Ovary (tissue), 9 donors: Measurements from ENCODE around the gene ILKAP. TPM values are rescaled to one million over a fixed set of nuclear protein-coding genes. Genes with fewer than 3 reads are reported as not detected.

Experiments used
- DNase-seq, 5 donors: peaks; one replicate each; pipeline ENCODE4 v3.0.0-alpha.2; 2019 to 2020
- H3K27ac ChIP-seq, 2 donors: fragments of 200-600 bp; one replicate each; pipeline versions ENCODE4 v1.5.1 to v1.8.0; 2019 to 2022
- H3K27me3 ChIP-seq: fragments of 200-600 bp; one replicate; pipeline ENCODE4 v1.8.0; 2022
- H3K36me3 ChIP-seq: fragments of 200-600 bp; sonication (generic); one replicate; pipeline ENCODE4 v1.5.1; 2019
- H3K4me1 ChIP-seq: one replicate; pipeline ENCODE4 v1.8.1; 2013; ENCODE audit warnings: mild to moderate bottlenecking, moderate library complexity; ENCODE audit not compliant: insufficient read depth
- H3K4me3 ChIP-seq: fragments of 200-600 bp; sonication (generic); one replicate; pipeline ENCODE4 v1.5.1; 2017
- H3K9me3 ChIP-seq, 2 donors: fragments of 200-600 bp in 1 of 2; sonication (generic) in 1 of 2; one replicate each; pipeline versions ENCODE4 v1.5.1 to v1.8.1; 2013 to 2019; ENCODE audit warnings: mild to moderate bottlenecking in 1 of 2, moderate library complexity in 1 of 2
- EP300 ChIP-seq: sonication (generic); formaldehyde crosslinking; IDR thresholded peaks from one replicate; pipeline ENCODE4 v1.6.1; 2017; ENCODE audit warnings: antibody characterized with exemption
- POLR2A ChIP-seq: fragments of 450-650 bp; IDR thresholded peaks from one replicate; pipeline ENCODE4 v1.6.1; 2017; ENCODE audit warnings: antibody characterized with exemption, mild to moderate bottlenecking, moderate library complexity
- WGBS, 3 donors: extraction: QIAGEN DNeasy Blood & Tissue Kit in 1 of 3; methylation state at CpG; one replicate each; pipeline versions ENCODE4 v1.1.5 to v1.1.7; 2013 to 2017; 5-methylcytosine and 5-hydroxymethylcytosine counted together
- intact Hi-C, 4 donors: fragments of 100-400 bp; cut with DNase I; formaldehyde crosslinking; loops; one replicate each; pipeline versions ENCODE4 v1.11.0 to v1.15.1; 2022 to 2023
- polyA plus RNA-seq, 2 donors: library from polyadenylated mRNA; stranded (reverse); fragments of 200-250 nt in 1 of 2; fragments of 350-450 nt in 1 of 2; fragmentation: Illumina TruSeq in 1 of 2; extraction: RNeasy Lipid Tissue Mini Kit (QIAGEN cat#74804) in 1 of 2; gene quantifications; one replicate each; pipeline ENCODE4 v1.2.3, GENCODE V29; 2013 to 2014
- total RNA-seq, 7 donors: library from RNA; depleted of rRNA in 2 of 7; stranded (reverse); fragments of >200 nt in 2 of 7; fragmentation: NEBNext Ultra II Directional in 3 of 7; extraction: Animal tissue kit (Norgen Biotek cat#: 25700) in 3 of 7; gene quantifications; one replicate each; pipeline versions ENCODE4 v1.1.0 to v1.2.4, GENCODE V29; 2016 to 2023
- TF ChIP-seq, protein P1 (sequence below), 3 donors: fragments of 450-650 bp in 2 of 3; fragments of 200-600 bp in 1 of 3; IDR thresholded peaks; one replicate each; pipeline versions ENCODE4 v1.5.1 to v1.8.0; 2016 to 2022; ENCODE audit warnings: antibody characterized with exemption in 3 of 3, mild to moderate bottlenecking in 1 of 3
- donor health status: DM: no; HTN: no; CAD: no; lungs with moderate emphysema.
- donor health status: DM: no; HTN: no; CAD: no.
- donor health status: Bipolar disorder and iron deficiency.
- donor health status: DM: yes; HTN: yes; CAD: no.
- donor health status: DM: no; HTN: no; CAD: no.
- donor health status: DM: yes; HTN: yes; CAD: no.

Gene ILKAP
- total and polyA plus RNA-seq, 9 donors, result 28.4 to 54.9 (median 38.9) TPM

- intact Hi-C loops, result loop anchor here in 1 of 4 donors (10.0 kb wide), 1 partner anchor 275 kb away; the partner anchor contains the start of gene UBE2F
Observed at GRCh38 chr2:238239863-238240756, 36.6 kb upstream of the ILKAP start, which contains the start of gene HES6. Gene HES6 (minus strand): TSS chr2:238240038. CDS start chr2:238239905, 133 bp downstream.

GRCh38 chr2:238239543-238239862 lies 36.0 kb upstream of the ILKAP start:
- H3K27me3 ChIP-seq, result no peaks in the 10 kb centered on the region
- intact Hi-C loops, result no loop called here
- H3K4me3 ChIP-seq, result peak overlapping the region; percentile 50
- H3K36me3 ChIP-seq, result no peaks in the 10 kb centered on the region
- H3K27ac ChIP-seq, result no peak overlapping the region
- H3K4me1 ChIP-seq, result peaks cover 4% of the 10 kb centered on the region
- no peaks in the 10 kb centered on the region for H3K9me3 ChIP-seq
- 0 to 3% (median 1%) methylated on average over 8 to 43 of the region's 43 CpGs for WGBS, 3 donors
- TF ChIP-seq POLR2A (no peak), EP300 (no peak)
- TF ChIP-seq, protein P1, sequence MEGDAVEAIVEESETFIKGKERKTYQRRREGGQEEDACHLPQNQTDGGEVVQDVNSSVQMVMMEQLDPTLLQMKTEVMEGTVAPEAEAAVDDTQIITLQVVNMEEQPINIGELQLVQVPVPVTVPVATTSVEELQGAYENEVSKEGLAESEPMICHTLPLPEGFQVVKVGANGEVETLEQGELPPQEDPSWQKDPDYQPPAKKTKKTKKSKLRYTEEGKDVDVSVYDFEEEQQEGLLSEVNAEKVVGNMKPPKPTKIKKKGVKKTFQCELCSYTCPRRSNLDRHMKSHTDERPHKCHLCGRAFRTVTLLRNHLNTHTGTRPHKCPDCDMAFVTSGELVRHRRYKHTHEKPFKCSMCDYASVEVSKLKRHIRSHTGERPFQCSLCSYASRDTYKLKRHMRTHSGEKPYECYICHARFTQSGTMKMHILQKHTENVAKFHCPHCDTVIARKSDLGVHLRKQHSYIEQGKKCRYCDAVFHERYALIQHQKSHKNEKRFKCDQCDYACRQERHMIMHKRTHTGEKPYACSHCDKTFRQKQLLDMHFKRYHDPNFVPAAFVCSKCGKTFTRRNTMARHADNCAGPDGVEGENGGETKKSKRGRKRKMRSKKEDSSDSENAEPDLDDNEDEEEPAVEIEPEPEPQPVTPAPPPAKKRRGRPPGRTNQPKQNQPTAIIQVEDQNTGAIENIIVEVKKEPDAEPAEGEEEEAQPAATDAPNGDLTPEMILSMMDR (IDR thresholded peaks at IDR 0.05), result no peak
- DNase-seq, result no peak

More at GRCh38 chr2:238239863-238240756, 36.6 kb upstream of the ILKAP start, which contains the start of gene HES6:
- H3K4me1 ChIP-seq, result peaks cover 2% of the 10 kb centered on the region
- DNase-seq, result peak; percentile 79 to 90 (median 85)
- no peaks in the 10 kb centered on the region for H3K27me3 ChIP-seq
- no peaks in the 10 kb centered on the region for H3K36me3 ChIP-seq
- no peaks in the 10 kb centered on the region for H3K9me3 ChIP-seq
- whole genome bisulfite sequencing, 3 donors, result 0 to 1% (median 1%) methylated on average over 59 to 105 of the region's 105 CpGs
- TF ChIP-seq, protein P1 (IDR thresholded peaks at IDR 0.05), result peak in 1 of 3 donors; percentile 35
- TF ChIP-seq POLR2A, result peak; percentile 70
- no peak for TF ChIP-seq EP300
- no peak within 1 kb of the TSS for H3K27ac ChIP-seq
- peak within 1 kb of the TSS; percentile 50 for H3K4me3 ChIP-seq

DNA sequence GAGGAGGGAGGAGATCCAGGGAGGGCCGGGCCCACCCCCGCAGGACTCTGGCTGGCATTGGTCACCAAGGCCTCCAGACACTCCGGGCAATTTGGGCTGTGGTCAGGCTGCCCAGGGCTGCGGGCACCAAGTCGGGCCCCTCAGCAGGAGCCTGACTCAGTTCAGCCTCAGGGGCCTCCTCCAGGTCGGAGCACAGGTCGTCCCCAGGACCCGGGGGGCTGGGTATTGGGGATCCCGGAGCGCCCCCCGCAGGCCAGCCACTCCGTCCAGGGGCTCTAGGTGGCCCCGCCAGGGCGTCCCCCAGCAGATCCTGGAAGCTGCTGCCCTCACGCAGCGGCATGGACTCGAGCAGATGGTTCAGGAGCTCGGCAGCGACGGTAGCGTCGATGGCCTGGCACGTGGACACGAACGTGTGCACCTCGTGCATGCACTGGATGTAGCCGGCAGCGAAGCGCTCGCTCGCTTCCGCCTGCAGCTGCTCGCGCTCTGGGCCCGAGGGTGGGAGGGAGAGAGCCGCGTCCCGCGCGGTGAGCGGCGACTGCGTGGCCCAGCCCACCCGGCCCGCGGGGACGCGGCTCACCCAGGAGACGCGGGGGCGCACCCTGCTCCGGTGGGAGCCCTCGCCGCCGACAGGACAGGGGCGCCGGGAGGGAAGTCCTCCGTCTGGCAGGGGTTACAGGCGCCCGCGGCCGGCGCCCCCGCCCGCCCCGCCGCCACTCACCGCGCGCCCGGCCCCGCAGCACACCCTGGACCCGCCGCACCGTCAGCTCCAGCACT lies 35.5 kb upstream of the ILKAP start:
- intact Hi-C loops, result no loop called here
- Histone ChIP-seq H3K36me3 (no peaks in the 10 kb centered on the region), H3K27ac (no peak overlapping the region), H3K9me3 (no peaks in the 10 kb centered on the region), H3K27me3 (no peaks in the 10 kb centered on the region), H3K4me3 (peak overlapping the region; percentile 50), H3K4me1 (peaks cover 6% of the 10 kb centered on the region)
- DNase-seq, result peak in 1 of 5 donors; percentile 52
- 13 to 29% (median 15%) methylated on average over 24 to 75 of the region's 75 CpGs for WGBS, 3 donors
- TF ChIP-seq, protein P1 (IDR thresholded peaks at IDR 0.05), result no peak
- no peak for TF ChIP-seq EP300
- TF ChIP-seq POLR2A, result no peak

- Histone ChIP-seq H3K4me3 (no peak overlapping the region), H3K27me3 (no peaks in the 10 kb centered on the region), H3K9me3 (no peaks in the 10 kb centered on the region), H3K4me1 (peaks cover 6% of the 10 kb centered on the region), H3K36me3 (no peaks in the 10 kb centered on the region), H3K27ac (no peak overlapping the region)
- intact Hi-C loops, result no loop called here
- 67 to 78% (median 73%) methylated on average over 5 of the region's 5 CpGs for WGBS, 3 donors
- no peak for DNase-seq
- TF ChIP-seq, protein P1 (IDR thresholded peaks at IDR 0.05), result no peak
- TF ChIP-seq EP300 (no peak), POLR2A (no peak)
Observed at GRCh38 chr2:238238311-238238765, 34.8 kb upstream of the ILKAP start.
